Measurements from ENCODE around the gene ICE1.
A peak's percentile ranks its signal among the peaks of the same experiment; 100 is the strongest.

The ICE1 gene

DNA sequence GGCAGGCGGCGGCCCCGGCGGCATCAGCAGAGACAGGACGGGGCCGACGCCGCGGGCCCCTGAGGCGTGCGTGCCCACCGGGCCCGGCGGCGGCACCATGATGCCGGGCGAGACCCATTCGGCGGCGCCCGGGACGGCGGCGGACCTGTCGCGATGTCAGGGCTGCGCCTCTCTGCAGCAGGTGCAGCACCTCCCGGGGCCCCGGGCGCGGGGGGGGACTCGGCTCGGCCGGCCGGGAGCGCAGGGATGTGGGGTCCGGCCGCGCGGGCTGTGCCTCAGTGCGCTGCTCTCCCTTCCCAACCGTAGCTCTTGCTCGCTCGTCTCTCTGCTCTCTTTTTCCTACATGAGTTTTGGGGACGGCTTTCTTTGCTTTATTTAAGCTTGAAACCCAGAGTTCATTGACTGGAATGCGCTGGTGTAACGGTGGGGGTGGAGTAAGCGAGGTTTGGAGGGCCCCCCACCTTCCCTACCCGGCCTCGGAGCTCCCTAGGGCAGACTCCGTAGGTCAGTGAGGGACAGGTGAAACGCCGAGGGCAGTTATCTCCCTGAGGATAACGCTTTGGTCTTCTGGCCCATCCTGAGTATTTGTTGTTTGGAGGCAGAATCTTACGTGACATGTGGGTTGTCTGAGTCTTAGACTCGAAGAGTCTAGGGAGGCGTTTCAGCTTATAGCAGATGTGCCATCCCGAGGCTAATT is 490 bp downstream of the ICE1 start:
- TF ChIP-seq, protein P1, sequence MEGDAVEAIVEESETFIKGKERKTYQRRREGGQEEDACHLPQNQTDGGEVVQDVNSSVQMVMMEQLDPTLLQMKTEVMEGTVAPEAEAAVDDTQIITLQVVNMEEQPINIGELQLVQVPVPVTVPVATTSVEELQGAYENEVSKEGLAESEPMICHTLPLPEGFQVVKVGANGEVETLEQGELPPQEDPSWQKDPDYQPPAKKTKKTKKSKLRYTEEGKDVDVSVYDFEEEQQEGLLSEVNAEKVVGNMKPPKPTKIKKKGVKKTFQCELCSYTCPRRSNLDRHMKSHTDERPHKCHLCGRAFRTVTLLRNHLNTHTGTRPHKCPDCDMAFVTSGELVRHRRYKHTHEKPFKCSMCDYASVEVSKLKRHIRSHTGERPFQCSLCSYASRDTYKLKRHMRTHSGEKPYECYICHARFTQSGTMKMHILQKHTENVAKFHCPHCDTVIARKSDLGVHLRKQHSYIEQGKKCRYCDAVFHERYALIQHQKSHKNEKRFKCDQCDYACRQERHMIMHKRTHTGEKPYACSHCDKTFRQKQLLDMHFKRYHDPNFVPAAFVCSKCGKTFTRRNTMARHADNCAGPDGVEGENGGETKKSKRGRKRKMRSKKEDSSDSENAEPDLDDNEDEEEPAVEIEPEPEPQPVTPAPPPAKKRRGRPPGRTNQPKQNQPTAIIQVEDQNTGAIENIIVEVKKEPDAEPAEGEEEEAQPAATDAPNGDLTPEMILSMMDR (IDR thresholded peaks at IDR 0.05; ENCODE audit: insufficient read depth, low read depth, low read length, missing control alignments), result no peak
- peak; percentile 10 for DNase-seq (ENCODE audit: low read depth)
- peak overlapping the region; percentile 79 for H3K4me3 ChIP-seq (ENCODE audit: low read length)

GRCh38 chr5:5423586-5423985 is 1.1 kb downstream of the ICE1 start:
- no peak for DNase-seq (ENCODE audit: low read depth)
- TF ChIP-seq, protein P1 (IDR thresholded peaks at IDR 0.05; ENCODE audit: insufficient read depth, low read depth, low read length, missing control alignments), result no peak
- H3K4me3 ChIP-seq (ENCODE audit: low read length), result peak overlapping the region; percentile 79

DNA sequence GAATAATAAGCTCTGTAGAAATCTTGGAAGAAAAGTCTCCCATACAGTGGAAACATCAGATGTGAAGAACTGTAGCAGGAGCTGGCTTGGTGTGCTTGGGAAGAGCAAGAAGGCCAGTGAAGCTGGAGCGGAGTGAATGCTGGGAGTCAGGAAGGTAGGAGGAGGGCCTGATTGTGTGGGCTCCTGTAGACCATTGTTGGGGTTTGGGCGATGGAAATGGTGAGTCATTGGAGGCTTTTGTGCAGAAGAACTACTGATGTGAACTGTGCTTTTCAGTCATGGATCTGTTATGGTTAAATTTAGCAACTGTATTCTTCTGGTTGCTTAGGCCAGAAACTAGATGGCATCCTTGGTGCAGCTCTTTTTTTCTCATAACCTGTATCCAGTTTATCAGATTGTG is 2.3 kb downstream of the ICE1 start:
- TF ChIP-seq, protein P1 (IDR thresholded peaks at IDR 0.05; ENCODE audit: insufficient read depth, low read depth, low read length, missing control alignments), result no peak
- DNase-seq (ENCODE audit: low read depth), result no peak
- no peak overlapping the region for H3K4me3 ChIP-seq (ENCODE audit: low read length)

DNA sequence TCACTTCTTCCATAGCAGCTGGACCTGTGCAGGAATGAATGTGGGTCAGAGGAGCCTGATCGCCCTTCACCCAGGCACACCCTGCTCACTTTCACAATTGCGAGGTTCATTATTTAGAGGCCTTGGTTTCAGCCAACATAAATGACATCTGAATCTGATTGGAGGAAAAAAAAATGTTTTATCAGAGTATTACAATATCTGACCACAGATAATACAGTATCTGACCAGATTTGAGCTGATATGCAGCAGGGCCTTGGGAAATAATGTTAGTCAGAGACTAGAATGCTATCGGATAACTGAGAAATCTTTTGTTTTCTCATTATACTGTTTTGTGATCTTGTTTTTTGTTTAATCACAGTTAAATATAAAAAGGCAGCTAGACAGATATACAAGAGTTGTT is 7.7 kb downstream of the ICE1 start:
- TF ChIP-seq, protein P1 (IDR thresholded peaks at IDR 0.05; ENCODE audit: insufficient read depth, low read depth, low read length, missing control alignments), result no peak
- no peak overlapping the region for H3K4me3 ChIP-seq (ENCODE audit: low read length)

GRCh38 chr5:5432020-5432707 is 9.7 kb downstream of the ICE1 start:
- peak; percentile 32 for DNase-seq (ENCODE audit: low read depth)
- TF ChIP-seq, protein P1 (IDR thresholded peaks at IDR 0.05; ENCODE audit: insufficient read depth, low read depth, low read length, missing control alignments), result no peak
- H3K4me3 ChIP-seq (ENCODE audit: low read length), result no peak overlapping the region

More for the DNA sequence above, 7.7 kb downstream of the ICE1 start:
- no peak for DNase-seq (ENCODE audit: low read depth)

GRCh38 chr5:5436203-5436760 is 13.8 kb downstream of the ICE1 start:
- TF ChIP-seq, protein P1 (IDR thresholded peaks at IDR 0.05; ENCODE audit: insufficient read depth, low read depth, low read length, missing control alignments), result no peak
- peak; percentile 48 for DNase-seq (ENCODE audit: low read depth)
- H3K4me3 ChIP-seq (ENCODE audit: low read length), result no peak overlapping the region

Measured in epithelial cell of esophagus (primary cell).